Measurements from ENCODE around the gene USP48.

USP48 gene

DNA sequence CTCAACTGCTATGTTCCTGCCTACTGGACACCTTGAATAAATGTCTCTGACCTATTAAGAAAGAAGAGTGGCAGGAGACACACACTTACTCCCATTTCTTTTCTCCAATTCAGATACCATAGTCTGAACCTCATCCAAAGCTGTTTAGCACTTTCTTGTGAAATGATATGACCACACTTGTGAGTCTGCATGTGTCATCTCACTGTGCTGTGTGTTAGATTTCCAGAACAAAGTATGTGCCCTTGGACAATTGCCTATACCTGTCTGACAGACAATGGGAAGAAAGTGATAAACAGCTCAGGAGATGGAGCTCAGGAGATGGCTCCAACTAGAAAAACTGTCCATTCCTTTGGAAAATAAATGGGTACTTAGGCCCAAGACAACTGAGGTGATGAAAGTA lies 48.4 kb downstream of the USP48 start:
- Histone ChIP-seq H3K27me3 (ENCODE audit: control insufficient read depth in 5 of 5, insufficient read depth in 4 of 5, low read length in 5 of 5) (no peaks in the 10 kb centered on the region), H3K27ac (ENCODE audit: low read depth, low read length) (no peak overlapping the region), H3K9ac (ENCODE audit: low read length in 5 of 5) (no peak overlapping the region), H3K36me3 (ENCODE audit: control insufficient read depth in 5 of 5, insufficient read depth in 5 of 5, low read length in 5 of 5) (peaks cover 16 to 61% (median 50%) of the 10 kb centered on the region in 5 donors), H3K4me1 (ENCODE audit: control insufficient read depth in 5 of 5, insufficient read depth in 5 of 5, low read length in 5 of 5) (no peaks in the 10 kb centered on the region), H3K9me3 (ENCODE audit: control insufficient read depth in 5 of 5, low read length in 5 of 5) (no peaks in the 10 kb centered on the region), H3K4me3 (ENCODE audit: low read depth in 1 of 5, low read length in 5 of 5) (no peak overlapping the region)

DNA sequence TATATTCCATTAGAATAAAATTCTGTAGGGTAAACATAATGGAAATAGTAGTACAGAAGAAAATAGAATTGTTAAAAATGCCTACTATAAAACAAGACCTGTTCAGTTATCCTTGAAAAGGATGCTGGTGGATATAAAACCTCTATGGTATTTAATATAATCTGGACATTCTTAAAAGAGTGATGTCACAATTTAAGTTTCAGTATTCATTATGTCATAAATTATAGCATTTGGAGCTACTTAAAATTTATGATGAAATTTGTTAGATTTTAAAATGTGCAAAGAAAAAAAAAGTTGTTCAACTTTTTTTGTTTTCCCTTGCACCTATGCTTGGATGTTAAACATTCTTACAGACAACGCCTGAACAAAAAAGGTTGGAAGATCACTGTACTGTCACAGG lies 50.3 kb downstream of the USP48 start:
- no peak overlapping the region for H3K9ac ChIP-seq (ENCODE audit: low read length in 5 of 5)
- H3K27ac ChIP-seq (ENCODE audit: low read depth, low read length): no peak overlapping the region
- H3K36me3 ChIP-seq (ENCODE audit: control insufficient read depth in 5 of 5, insufficient read depth in 5 of 5, low read length in 5 of 5): peaks cover 27 to 62% (median 52%) of the 10 kb centered on the region in 5 donors
- no peaks in the 10 kb centered on the region for H3K9me3 ChIP-seq (ENCODE audit: control insufficient read depth in 5 of 5, low read length in 5 of 5)
- H3K27me3 ChIP-seq (ENCODE audit: control insufficient read depth in 5 of 5, insufficient read depth in 4 of 5, low read length in 5 of 5): no peaks in the 10 kb centered on the region
- H3K4me3 ChIP-seq (ENCODE audit: low read depth in 1 of 5, low read length in 5 of 5): no peak overlapping the region
- H3K4me1 ChIP-seq (ENCODE audit: control insufficient read depth in 5 of 5, insufficient read depth in 5 of 5, low read length in 5 of 5): no peaks in the 10 kb centered on the region

DNA sequence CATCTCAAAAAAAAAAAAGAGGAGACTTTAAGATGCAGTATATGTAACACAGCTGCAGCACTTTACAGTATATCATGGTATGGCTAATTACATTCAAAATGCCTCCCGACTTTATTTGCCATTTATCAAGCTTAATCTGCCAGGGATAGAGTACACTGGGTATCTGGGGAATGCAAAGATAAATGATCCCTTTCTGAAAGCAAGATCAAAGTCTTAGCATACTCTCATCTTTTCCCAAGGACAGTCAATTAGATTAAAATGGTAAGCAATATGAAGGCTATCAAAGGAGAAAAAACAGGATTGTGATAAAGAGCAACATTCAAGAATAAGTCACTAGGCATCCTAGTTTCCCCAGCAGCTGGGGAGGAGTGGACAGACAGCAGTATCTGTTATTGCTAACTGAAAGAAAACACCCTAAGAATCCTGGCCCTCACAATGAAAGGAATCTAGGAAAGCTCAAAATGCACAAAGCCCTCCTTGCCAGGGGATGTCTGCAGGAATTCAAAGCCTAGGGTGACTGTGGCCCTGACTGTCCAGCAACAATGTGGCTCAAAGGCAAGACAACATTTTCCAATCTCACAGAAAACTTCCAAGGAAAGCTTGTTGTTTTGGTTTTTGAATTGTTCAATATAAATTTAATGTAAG lies 57.1 kb downstream of the USP48 start:
- H3K27ac ChIP-seq (ENCODE audit: low read depth, low read length): no peak overlapping the region
- no peaks in the 10 kb centered on the region for H3K9me3 ChIP-seq (ENCODE audit: control insufficient read depth in 5 of 5, low read length in 5 of 5)
- peaks cover 29 to 55% (median 38%) of the 10 kb centered on the region in 5 donors for H3K36me3 ChIP-seq (ENCODE audit: control insufficient read depth in 5 of 5, insufficient read depth in 5 of 5, low read length in 5 of 5)
- H3K4me3 ChIP-seq (ENCODE audit: low read depth in 1 of 5, low read length in 5 of 5): no peak overlapping the region
- peaks cover 0 to 8% (median 0%) of the 10 kb centered on the region in 5 donors for H3K4me1 ChIP-seq (ENCODE audit: control insufficient read depth in 5 of 5, insufficient read depth in 5 of 5, low read length in 5 of 5)
- no peaks in the 10 kb centered on the region for H3K27me3 ChIP-seq (ENCODE audit: control insufficient read depth in 5 of 5, insufficient read depth in 4 of 5, low read length in 5 of 5)
- no peak overlapping the region for H3K9ac ChIP-seq (ENCODE audit: low read length in 5 of 5)

DNA sequence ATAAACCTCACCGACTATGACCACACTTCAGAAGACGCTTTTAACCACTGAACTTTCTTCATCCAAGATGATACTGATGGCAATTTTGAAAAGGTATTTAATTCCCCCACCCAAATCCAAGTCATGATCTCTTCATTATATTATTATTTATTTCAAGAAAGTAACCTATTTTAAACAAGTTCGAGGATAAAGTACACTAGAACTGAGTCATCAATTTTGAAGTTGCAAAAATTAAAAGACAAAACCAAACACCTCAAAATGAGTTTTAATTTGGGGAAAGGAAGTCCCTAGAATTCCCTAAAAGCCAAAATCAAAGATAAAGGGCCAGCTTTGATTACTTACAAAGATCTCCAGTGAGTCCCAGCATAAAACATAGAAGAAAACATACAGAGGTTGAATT lies 58.4 kb downstream of the USP48 start:
- Histone ChIP-seq H3K4me1 (ENCODE audit: control insufficient read depth in 5 of 5, insufficient read depth in 5 of 5, low read length in 5 of 5) (peaks cover 0 to 8% (median 0%) of the 10 kb centered on the region in 5 donors), H3K36me3 (ENCODE audit: control insufficient read depth in 5 of 5, insufficient read depth in 5 of 5, low read length in 5 of 5) (peaks cover 37 to 64% (median 42%) of the 10 kb centered on the region in 5 donors), H3K9ac (ENCODE audit: low read length in 5 of 5) (no peak overlapping the region), H3K9me3 (ENCODE audit: control insufficient read depth in 5 of 5, low read length in 5 of 5) (no peaks in the 10 kb centered on the region), H3K27me3 (ENCODE audit: control insufficient read depth in 5 of 5, insufficient read depth in 4 of 5, low read length in 5 of 5) (no peaks in the 10 kb centered on the region), H3K27ac (ENCODE audit: low read depth, low read length) (no peak overlapping the region), H3K4me3 (ENCODE audit: low read depth in 1 of 5, low read length in 5 of 5) (no peak overlapping the region)

DNA sequence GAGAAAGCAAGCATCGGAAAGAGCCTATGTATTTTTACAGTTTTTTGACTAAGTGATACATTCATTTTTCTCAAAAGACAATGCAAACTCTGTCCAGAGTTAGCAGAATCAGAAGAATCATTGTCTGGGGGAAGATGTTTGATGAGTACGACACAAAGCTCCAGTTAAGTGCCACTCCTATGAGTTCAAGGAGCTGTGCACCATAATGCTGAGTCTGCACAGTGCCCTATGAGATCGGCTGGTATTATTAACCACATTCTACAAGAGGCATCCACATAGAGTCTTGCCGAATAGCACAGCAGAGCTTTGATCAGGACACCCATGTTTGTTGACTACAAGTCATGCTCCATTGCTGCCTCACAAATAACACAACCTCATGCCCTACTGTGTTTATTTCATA lies 58.9 kb downstream of the USP48 start:
- Histone ChIP-seq H3K27me3 (ENCODE audit: control insufficient read depth in 5 of 5, insufficient read depth in 4 of 5, low read length in 5 of 5) (no peaks in the 10 kb centered on the region), H3K4me3 (ENCODE audit: low read depth in 1 of 5, low read length in 5 of 5) (no peak overlapping the region), H3K36me3 (ENCODE audit: control insufficient read depth in 5 of 5, insufficient read depth in 5 of 5, low read length in 5 of 5) (peaks cover 38 to 66% (median 42%) of the 10 kb centered on the region in 5 donors), H3K9me3 (ENCODE audit: control insufficient read depth in 5 of 5, low read length in 5 of 5) (no peaks in the 10 kb centered on the region), H3K27ac (ENCODE audit: low read depth, low read length) (no peak overlapping the region), H3K9ac (ENCODE audit: low read length in 5 of 5) (no peak overlapping the region), H3K4me1 (ENCODE audit: control insufficient read depth in 5 of 5, insufficient read depth in 5 of 5, low read length in 5 of 5) (peaks cover 0 to 8% (median 0%) of the 10 kb centered on the region in 5 donors)

DNA sequence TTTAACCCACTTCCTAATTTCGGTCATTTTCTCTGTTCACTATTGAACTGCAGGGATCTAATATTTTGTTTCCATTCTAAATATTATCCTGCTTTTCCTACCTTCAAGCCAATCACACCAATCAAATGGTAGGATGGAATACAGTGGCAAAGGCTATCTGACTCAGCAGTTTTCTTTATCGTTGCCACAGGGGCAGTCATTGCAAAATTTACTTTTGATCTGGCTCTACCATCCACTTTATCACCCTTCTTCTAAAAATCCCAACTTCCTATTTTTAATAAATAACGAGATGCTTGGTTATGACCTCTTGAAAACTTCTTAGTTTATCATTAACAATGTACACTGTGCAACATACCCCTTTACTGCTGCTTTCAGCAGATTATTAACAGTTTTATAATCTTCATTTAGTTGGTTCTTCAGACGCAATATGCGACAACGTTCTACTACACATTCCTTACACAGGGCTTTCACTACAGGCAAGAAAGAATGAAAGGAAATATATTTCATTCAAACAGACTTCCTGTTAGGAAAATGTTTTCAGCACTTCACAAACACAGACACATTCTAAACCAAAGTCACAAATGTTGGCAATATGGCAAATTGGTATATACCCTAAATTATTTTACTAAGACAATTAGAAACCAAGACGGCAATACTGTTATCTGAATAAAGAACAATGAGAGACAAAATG lies 61.5 kb downstream of the USP48 start:
- no peak overlapping the region for H3K9ac ChIP-seq (ENCODE audit: low read length in 5 of 5)
- no peak overlapping the region for H3K27ac ChIP-seq (ENCODE audit: low read depth, low read length)
- no peak overlapping the region for H3K4me3 ChIP-seq (ENCODE audit: low read depth in 1 of 5, low read length in 5 of 5)
- H3K27me3 ChIP-seq (ENCODE audit: control insufficient read depth in 5 of 5, insufficient read depth in 4 of 5, low read length in 5 of 5): no peaks in the 10 kb centered on the region
- H3K36me3 ChIP-seq (ENCODE audit: control insufficient read depth in 5 of 5, insufficient read depth in 5 of 5, low read length in 5 of 5): peaks cover 25 to 77% (median 47%) of the 10 kb centered on the region in 5 donors
- H3K9me3 ChIP-seq (ENCODE audit: control insufficient read depth in 5 of 5, low read length in 5 of 5): no peaks in the 10 kb centered on the region
- H3K4me1 ChIP-seq (ENCODE audit: control insufficient read depth in 5 of 5, insufficient read depth in 5 of 5, low read length in 5 of 5): peaks cover 0 to 8% (median 0%) of the 10 kb centered on the region in 5 donors

DNA sequence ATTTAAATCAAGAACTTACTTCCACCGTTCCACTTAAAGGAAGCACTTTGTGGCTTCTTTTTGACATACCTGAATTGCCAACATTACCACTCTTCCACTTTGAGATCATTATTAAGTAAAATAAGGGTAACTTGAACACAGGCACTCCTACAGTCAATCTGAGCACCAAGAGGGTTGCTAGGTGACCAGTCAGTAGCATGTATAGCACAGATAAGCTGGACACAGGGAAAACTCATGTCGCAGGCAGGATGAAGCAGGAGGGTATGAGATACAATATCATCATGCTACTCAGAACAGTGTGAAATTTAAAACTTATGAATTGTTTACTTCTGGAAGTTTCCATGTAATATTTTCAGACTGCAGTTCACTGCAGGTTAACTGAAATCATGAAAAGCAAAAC lies 66.8 kb downstream of the USP48 start:
- Histone ChIP-seq H3K9me3 (ENCODE audit: control insufficient read depth in 5 of 5, low read length in 5 of 5) (no peaks in the 10 kb centered on the region), H3K36me3 (ENCODE audit: control insufficient read depth in 5 of 5, insufficient read depth in 5 of 5, low read length in 5 of 5) (peaks cover 31 to 88% (median 69%) of the 10 kb centered on the region in 5 donors), H3K27ac (ENCODE audit: low read depth, low read length) (no peak overlapping the region), H3K4me1 (ENCODE audit: control insufficient read depth in 5 of 5, insufficient read depth in 5 of 5, low read length in 5 of 5) (peaks cover 0 to 4% (median 0%) of the 10 kb centered on the region in 5 donors), H3K4me3 (ENCODE audit: low read depth in 1 of 5, low read length in 5 of 5) (no peak overlapping the region), H3K27me3 (ENCODE audit: control insufficient read depth in 5 of 5, insufficient read depth in 4 of 5, low read length in 5 of 5) (no peaks in the 10 kb centered on the region), H3K9ac (ENCODE audit: low read length in 5 of 5) (no peak overlapping the region)

DNA sequence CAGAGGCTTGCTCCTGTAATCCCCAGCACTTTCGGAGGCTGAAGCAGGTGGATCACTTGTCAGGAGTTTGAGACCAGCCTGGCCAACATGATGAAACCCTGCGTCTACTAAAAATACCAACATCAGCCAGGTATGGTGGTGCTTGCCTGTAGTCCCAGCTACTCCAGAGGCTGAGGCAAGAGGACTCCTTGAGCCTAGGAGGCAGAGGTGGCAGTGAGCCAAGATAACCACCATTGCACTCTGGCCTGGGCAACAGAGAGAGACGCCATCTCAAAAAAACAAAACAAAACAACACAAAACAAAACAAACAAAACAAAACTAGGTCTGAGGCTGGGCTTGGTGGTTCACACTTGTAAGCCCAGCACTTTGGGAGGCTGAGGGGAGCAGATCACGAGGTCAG lies 75.1 kb downstream of the USP48 start:
- peaks cover 2 to 11% (median 4%) of the 10 kb centered on the region in 5 donors for H3K4me1 ChIP-seq (ENCODE audit: control insufficient read depth in 5 of 5, insufficient read depth in 5 of 5, low read length in 5 of 5)
- H3K27ac ChIP-seq (ENCODE audit: low read depth, low read length): no peak overlapping the region
- H3K9ac ChIP-seq (ENCODE audit: low read length in 5 of 5): no peak overlapping the region
- H3K9me3 ChIP-seq (ENCODE audit: control insufficient read depth in 5 of 5, low read length in 5 of 5): no peaks in the 10 kb centered on the region
- H3K4me3 ChIP-seq (ENCODE audit: low read depth in 1 of 5, low read length in 5 of 5): no peak overlapping the region
- H3K36me3 ChIP-seq (ENCODE audit: control insufficient read depth in 5 of 5, insufficient read depth in 5 of 5, low read length in 5 of 5): peaks cover 24 to 55% (median 38%) of the 10 kb centered on the region in 5 donors
- H3K27me3 ChIP-seq (ENCODE audit: control insufficient read depth in 5 of 5, insufficient read depth in 4 of 5, low read length in 5 of 5): no peaks in the 10 kb centered on the region

DNA sequence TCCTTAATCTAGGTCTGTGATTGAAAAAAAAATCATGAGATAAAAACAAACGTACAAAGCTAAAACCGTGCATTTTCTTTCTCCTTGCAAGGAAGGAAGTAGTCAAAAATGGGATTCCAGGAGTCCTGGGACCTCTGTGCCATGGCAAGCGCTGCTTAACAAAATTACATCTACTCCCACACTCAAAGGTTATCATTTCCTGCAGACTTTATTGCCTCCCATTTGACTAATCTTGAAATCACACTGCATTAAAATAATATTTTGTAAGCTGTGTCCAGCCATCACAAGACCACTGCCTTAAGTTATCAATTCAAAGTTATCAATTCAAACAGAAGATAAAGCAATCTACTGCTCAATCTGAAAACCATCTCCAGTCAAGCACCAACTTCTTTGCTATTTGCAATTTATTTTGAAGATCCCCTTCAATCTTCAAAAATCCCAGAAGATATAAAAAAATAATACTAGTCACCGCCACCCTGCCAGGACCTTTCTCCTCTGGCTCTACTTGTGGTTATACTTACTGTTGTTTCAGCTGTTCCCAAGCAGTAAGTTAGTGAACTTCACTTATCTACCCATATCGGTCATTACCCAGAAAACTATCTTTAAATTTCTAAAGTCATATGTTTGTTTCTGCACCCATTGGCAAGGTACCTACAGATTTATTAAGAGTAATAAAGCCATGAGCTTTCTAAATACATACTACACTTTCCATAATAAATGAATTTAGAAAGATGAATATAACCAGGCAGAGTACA lies 75.7 kb downstream of the USP48 start:
- Histone ChIP-seq H3K27me3 (ENCODE audit: control insufficient read depth in 5 of 5, insufficient read depth in 4 of 5, low read length in 5 of 5) (no peaks in the 10 kb centered on the region), H3K27ac (ENCODE audit: low read depth, low read length) (no peak overlapping the region), H3K9me3 (ENCODE audit: control insufficient read depth in 5 of 5, low read length in 5 of 5) (no peaks in the 10 kb centered on the region), H3K36me3 (ENCODE audit: control insufficient read depth in 5 of 5, insufficient read depth in 5 of 5, low read length in 5 of 5) (peaks cover 27 to 55% (median 39%) of the 10 kb centered on the region in 5 donors), H3K4me3 (ENCODE audit: low read depth in 1 of 5, low read length in 5 of 5) (no peak overlapping the region), H3K9ac (ENCODE audit: low read length in 5 of 5) (no peak overlapping the region), H3K4me1 (ENCODE audit: control insufficient read depth in 5 of 5, insufficient read depth in 5 of 5, low read length in 5 of 5) (peaks cover 2 to 12% (median 4%) of the 10 kb centered on the region in 5 donors)
